GM23338 (cell line): ENCODE data around the gene GHR. TPM values are rescaled to one million over a fixed set of nuclear protein-coding genes. Genes with fewer than 3 reads are reported as not detected.

ENCODE experiments used
- ATAC-seq: fragments of 200-7000 bp; cut with Tn5 transposase; 3 replicates; pipeline ENCODE4 v1.9.1; 2020
- DNase-seq: peaks from one replicate; pipeline ENCODE4 v3.0.0-alpha.2; 2015; ENCODE audit warnings: low spot score
- H2AFZ ChIP-seq: fragments of 200-600 bp; sonication (generic); 2 replicates; pipeline ENCODE4 v1.8.0; 2016; ENCODE audit warnings: antibody characterized with exemption, mild to moderate bottlenecking, moderate library complexity
- H3F3A ChIP-seq: fragments of 200-600 bp; sonication (generic); replicated peaks from 2 replicates; pipeline ENCODE4 v1.8.0; 2017; ENCODE audit warnings: antibody characterized with exemption, mixed run types, low read depth
- H3K27ac ChIP-seq: fragments of 200-600 bp; sonication (generic); 2 replicates; pipeline ENCODE4 v1.6.1; 2016; ENCODE audit warnings: low read depth
- H3K27me3 ChIP-seq: fragments of 200-600 bp; sonication (generic); 2 replicates; pipeline ENCODE4 v1.8.0; 2016; ENCODE audit warnings: mild to moderate bottlenecking, mixed run types, moderate library complexity; ENCODE audit not compliant: insufficient read depth
- H3K36me3 ChIP-seq: fragments of 200-600 bp; sonication (generic); 2 replicates; pipeline ENCODE4 v1.8.0; 2016; ENCODE audit warnings: mild to moderate bottlenecking; ENCODE audit not compliant: insufficient read depth
- H3K4me1 ChIP-seq: fragments of 200-600 bp; sonication (generic); 2 replicates; pipeline ENCODE4 v1.8.0; 2016; ENCODE audit warnings: mild to moderate bottlenecking, moderate library complexity; ENCODE audit not compliant: insufficient read depth
- H3K4me2 ChIP-seq: fragments of 200-600 bp; sonication (generic); 2 replicates; pipeline ENCODE4 v1.7.1; 2017; ENCODE audit warnings: mixed run types
- H3K4me3 ChIP-seq: fragments of 200-600 bp; sonication (generic); 2 replicates; pipeline ENCODE4 v1.6.1; 2016; ENCODE audit warnings: mixed run types
- H3K79me2 ChIP-seq: fragments of 200-600 bp; sonication (generic); replicated peaks from 2 replicates; pipeline ENCODE4 v1.8.0; 2017; ENCODE audit warnings: mild to moderate bottlenecking; ENCODE audit not compliant: insufficient read depth
- H3K9me2 ChIP-seq: fragments of 200-600 bp; sonication (generic); 2 replicates; pipeline ENCODE4 v1.8.0; 2017; ENCODE audit not compliant: insufficient read depth
- H4K20me1 ChIP-seq: fragments of 200-600 bp; sonication (generic); replicated peaks from 2 replicates; pipeline ENCODE4 v1.8.0; 2017; ENCODE audit warnings: mild to moderate bottlenecking; ENCODE audit not compliant: insufficient read depth
- H3K27ac Mint-ChIP-seq: 2 replicates; pipeline ENCODE4 v1.8.0; 2020; ENCODE audit warnings: inconsistent platforms, mild to moderate bottlenecking, moderate library complexity, mixed read lengths
- H3K27me3 Mint-ChIP-seq: 3 replicates; pipeline ENCODE4 v1.8.0; 2022; ENCODE audit warnings: low read depth, mild to moderate bottlenecking, moderate library complexity, mixed read lengths, inconsistent platforms; ENCODE audit not compliant: insufficient read depth, poor library complexity
- H3K36me3 Mint-ChIP-seq: 3 replicates; pipeline ENCODE4 v1.8.0; 2021; ENCODE audit warnings: low read depth, mild to moderate bottlenecking, inconsistent platforms, moderate library complexity, mixed read lengths
- H3K4me1 Mint-ChIP-seq: 3 replicates; pipeline ENCODE4 v1.8.0; 2020; ENCODE audit warnings: mild to moderate bottlenecking, inconsistent platforms, mixed read lengths
- H3K4me3 Mint-ChIP-seq: 3 replicates; pipeline ENCODE4 v1.8.0; 2021; ENCODE audit warnings: moderate library complexity, mild to moderate bottlenecking, inconsistent platforms, mixed read lengths
- H3K9me3 Mint-ChIP-seq: 3 replicates; pipeline ENCODE4 v1.8.0; 2020; ENCODE audit warnings: moderate library complexity, mild to moderate bottlenecking, inconsistent platforms, mixed read lengths
- CREB1 ChIP-seq: fragments of 250-450 bp; sonication (Bioruptor Pico); IDR thresholded peaks from 2 replicates; pipeline ENCODE4 v1.5.0; 2020; ENCODE audit warnings: low read depth, mild to moderate bottlenecking, moderate library complexity
- EZH2 ChIP-seq: fragments of 200-600 bp; sonication (generic); IDR thresholded peaks from one replicate; pipeline ENCODE4 v1.8.0; 2017; ENCODE audit warnings: antibody characterized with exemption, mild to moderate bottlenecking, low read depth; ENCODE audit not compliant: unreplicated experiment
- JUNB ChIP-seq: IDR thresholded peaks from one replicate; pipeline ENCODE4 v1.6.1; 2016; ENCODE audit warnings: antibody characterized with exemption; ENCODE audit not compliant: unreplicated experiment
- REST ChIP-seq: IDR thresholded peaks from one replicate; pipeline ENCODE4 v1.6.1; 2018; ENCODE audit warnings: antibody characterized with exemption; ENCODE audit not compliant: unreplicated experiment
- STAT1 ChIP-seq: IDR thresholded peaks from one replicate; pipeline ENCODE4 v1.6.1; 2016; ENCODE audit warnings: antibody characterized with exemption; ENCODE audit not compliant: unreplicated experiment
- polyA plus RNA-seq: library from polyadenylated mRNA; unstranded; fragments of >200 nt; fragmentation: Nextera tagmentation; extraction: Ambion mirVana; gene quantifications from 2 replicates; pipeline ENCODE4 v1.2.1, GENCODE V29; 2016
- total RNA-seq: library from RNA; depleted of rRNA; stranded (reverse); fragments of >200 nt; shearing (Covaris generic); gene quantifications from 2 replicates; pipeline ENCODE4 v1.2.3, GENCODE V29; 2014
- TF ChIP-seq, protein P1 (sequence below): fragments of 250-450 bp; sonication (Bioruptor Pico); IDR thresholded peaks from 2 replicates; pipeline ENCODE4 v1.5.0; 2020; ENCODE audit warnings: mild to moderate bottlenecking, moderate library complexity
- TF ChIP-seq, protein P2 (sequence below), 2 experiments: fragments of 200-600 bp in 1 of 2; sonication (generic) in 1 of 2; conservative IDR thresholded peaks; 2 replicates each; pipeline versions ENCODE4 v1.5.1 to v1.6.1; 2016 to 2017; ENCODE audit warnings: antibody characterized with exemption in 2 of 2, low read depth in 2 of 2, mild to moderate bottlenecking in 2 of 2, moderate library complexity in 1 of 2

The GHR gene
- total and polyA plus RNA-seq, 2 experiments from 2014 or later, result 0.21 to 1.9 TPM

- TF ChIP-seq, protein P1, sequence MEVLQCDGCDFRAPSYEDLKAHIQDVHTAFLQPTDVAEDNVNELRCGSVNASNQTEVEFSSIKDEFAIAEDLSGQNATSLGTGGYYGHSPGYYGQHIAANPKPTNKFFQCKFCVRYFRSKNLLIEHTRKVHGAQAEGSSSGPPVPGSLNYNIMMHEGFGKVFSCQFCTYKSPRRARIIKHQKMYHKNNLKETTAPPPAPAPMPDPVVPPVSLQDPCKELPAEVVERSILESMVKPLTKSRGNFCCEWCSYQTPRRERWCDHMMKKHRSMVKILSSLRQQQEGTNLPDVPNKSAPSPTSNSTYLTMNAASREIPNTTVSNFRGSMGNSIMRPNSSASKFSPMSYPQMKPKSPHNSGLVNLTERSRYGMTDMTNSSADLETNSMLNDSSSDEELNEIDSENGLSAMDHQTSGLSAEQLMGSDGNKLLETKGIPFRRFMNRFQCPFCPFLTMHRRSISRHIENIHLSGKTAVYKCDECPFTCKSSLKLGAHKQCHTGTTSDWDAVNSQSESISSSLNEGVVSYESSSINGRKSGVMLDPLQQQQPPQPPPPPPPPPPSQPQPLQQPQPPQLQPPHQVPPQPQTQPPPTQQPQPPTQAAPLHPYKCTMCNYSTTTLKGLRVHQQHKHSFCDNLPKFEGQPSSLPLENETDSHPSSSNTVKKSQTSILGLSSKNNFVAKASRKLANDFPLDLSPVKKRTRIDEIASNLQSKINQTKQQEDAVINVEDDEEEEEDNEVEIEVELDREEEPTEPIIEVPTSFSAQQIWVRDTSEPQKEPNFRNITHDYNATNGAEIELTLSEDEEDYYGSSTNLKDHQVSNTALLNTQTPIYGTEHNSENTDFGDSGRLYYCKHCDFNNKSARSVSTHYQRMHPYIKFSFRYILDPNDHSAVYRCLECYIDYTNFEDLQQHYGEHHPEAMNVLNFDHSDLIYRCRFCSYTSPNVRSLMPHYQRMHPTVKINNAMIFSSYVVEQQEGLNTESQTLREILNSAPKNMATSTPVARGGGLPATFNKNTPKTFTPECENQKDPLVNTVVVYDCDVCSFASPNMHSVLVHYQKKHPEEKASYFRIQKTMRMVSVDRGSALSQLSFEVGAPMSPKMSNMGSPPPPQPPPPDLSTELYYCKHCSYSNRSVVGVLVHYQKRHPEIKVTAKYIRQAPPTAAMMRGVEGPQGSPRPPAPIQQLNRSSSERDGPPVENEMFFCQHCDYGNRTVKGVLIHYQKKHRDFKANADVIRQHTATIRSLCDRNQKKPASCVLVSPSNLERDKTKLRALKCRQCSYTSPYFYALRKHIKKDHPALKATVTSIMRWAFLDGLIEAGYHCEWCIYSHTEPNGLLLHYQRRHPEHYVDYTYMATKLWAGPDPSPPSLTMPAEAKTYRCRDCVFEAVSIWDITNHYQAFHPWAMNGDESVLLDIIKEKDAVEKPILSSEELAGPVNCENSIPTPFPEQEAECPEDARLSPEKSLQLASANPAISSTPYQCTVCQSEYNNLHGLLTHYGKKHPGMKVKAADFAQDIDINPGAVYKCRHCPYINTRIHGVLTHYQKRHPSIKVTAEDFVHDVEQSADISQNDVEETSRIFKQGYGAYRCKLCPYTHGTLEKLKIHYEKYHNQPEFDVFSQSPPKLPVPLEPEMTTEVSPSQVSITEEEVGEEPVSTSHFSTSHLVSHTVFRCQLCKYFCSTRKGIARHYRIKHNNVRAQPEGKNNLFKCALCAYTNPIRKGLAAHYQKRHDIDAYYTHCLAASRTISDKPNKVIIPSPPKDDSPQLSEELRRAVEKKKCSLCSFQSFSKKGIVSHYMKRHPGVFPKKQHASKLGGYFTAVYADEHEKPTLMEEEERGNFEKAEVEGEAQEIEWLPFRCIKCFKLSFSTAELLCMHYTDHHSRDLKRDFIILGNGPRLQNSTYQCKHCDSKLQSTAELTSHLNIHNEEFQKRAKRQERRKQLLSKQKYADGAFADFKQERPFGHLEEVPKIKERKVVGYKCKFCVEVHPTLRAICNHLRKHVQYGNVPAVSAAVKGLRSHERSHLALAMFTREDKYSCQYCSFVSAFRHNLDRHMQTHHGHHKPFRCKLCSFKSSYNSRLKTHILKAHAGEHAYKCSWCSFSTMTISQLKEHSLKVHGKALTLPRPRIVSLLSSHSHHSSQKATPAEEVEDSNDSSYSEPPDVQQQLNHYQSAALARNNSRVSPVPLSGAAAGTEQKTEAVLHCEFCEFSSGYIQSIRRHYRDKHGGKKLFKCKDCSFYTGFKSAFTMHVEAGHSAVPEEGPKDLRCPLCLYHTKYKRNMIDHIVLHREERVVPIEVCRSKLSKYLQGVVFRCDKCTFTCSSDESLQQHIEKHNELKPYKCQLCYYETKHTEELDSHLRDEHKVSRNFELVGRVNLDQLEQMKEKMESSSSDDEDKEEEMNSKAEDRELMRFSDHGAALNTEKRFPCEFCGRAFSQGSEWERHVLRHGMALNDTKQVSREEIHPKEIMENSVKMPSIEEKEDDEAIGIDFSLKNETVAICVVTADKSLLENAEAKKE, result no peak
- no peak for TF ChIP-seq REST
Measured at GRCh38 chr5:42715785-42716184, 292.5 kb downstream of the GHR start (continued).

- H3F3A ChIP-seq, result no peaks in the 10 kb centered on the region
- no peak overlapping the region for H3K4me3 ChIP-seq
- no peaks in the 10 kb centered on the region for H3K36me3 ChIP-seq
- H4K20me1 ChIP-seq, result no peaks in the 10 kb centered on the region
- Mint-ChIP-seq H3K4me3 (no peak overlapping the region), H3K27me3 (no peaks in the 10 kb centered on the region), H3K27ac (no peak overlapping the region), H3K4me1 (no peaks in the 10 kb centered on the region), H3K36me3 (no peaks in the 10 kb centered on the region), H3K9me3 (peaks cover 3% of the 10 kb centered on the region; the same call in 1 of the 3 replicates)
- ATAC-seq, result no peak
- no peaks in the 10 kb centered on the region for H3K79me2 ChIP-seq
- no peak overlapping the region for H3K4me2 ChIP-seq
- H3K27me3 ChIP-seq, result no peaks in the 10 kb centered on the region
- H3K27ac ChIP-seq, result no peak overlapping the region
- no peak for DNase-seq
- no peak overlapping the region for H2AFZ ChIP-seq
- no peaks in the 10 kb centered on the region for H3K9me2 ChIP-seq
- H3K4me1 ChIP-seq, result no peaks in the 10 kb centered on the region
- TF ChIP-seq CREB1 (CRISPR knock-in tag), result no peak
- no peak for TF ChIP-seq JUNB
- TF ChIP-seq EZH2, result no peak
- TF ChIP-seq REST, result no peak
- no peak for TF ChIP-seq STAT1
- TF ChIP-seq, protein P2, sequence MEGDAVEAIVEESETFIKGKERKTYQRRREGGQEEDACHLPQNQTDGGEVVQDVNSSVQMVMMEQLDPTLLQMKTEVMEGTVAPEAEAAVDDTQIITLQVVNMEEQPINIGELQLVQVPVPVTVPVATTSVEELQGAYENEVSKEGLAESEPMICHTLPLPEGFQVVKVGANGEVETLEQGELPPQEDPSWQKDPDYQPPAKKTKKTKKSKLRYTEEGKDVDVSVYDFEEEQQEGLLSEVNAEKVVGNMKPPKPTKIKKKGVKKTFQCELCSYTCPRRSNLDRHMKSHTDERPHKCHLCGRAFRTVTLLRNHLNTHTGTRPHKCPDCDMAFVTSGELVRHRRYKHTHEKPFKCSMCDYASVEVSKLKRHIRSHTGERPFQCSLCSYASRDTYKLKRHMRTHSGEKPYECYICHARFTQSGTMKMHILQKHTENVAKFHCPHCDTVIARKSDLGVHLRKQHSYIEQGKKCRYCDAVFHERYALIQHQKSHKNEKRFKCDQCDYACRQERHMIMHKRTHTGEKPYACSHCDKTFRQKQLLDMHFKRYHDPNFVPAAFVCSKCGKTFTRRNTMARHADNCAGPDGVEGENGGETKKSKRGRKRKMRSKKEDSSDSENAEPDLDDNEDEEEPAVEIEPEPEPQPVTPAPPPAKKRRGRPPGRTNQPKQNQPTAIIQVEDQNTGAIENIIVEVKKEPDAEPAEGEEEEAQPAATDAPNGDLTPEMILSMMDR (conservative IDR thresholded peaks at IDR 0.05; ENCODE audit: low read depth in 2 of 2), result no peak
Measured at GRCh38 chr5:42718591-42718990, 295.4 kb downstream of the GHR start.
